K562 (cell line): ENCODE measurements around the gene ULK3. TPM values are rescaled to one million over a fixed set of nuclear protein-coding genes. Genes with fewer than 3 reads are reported as not detected.
A peak's percentile ranks its signal among the peaks of the same experiment; 100 is the strongest.

Experiments
- ATAC-seq: fragments of 200-7000 bp; cut with Tn5 transposase; 3 replicates; pipeline ENCODE4 v1.9.1; 2020; ENCODE audit warnings: moderate library complexity
- BruUV-seq: library from RNA; stranded (reverse); fragments of 400-500 nt; replicated peaks from 2 replicates; lab custom pipeline; 2021; lab: Mats Ljungman, UMichigan
- CTCF ChIA-PET: fragments of 300-600 bp; formaldehyde crosslinking; extraction: SDS; loops from one replicate; lab custom pipeline; 2021; ENCODE audit warnings: low intra/inter-chr PET ratio; lab: Yijun Ruan, JAX
- POLR2A ChIA-PET: fragments of 300-600, 350-650 bp; sonication (Branson Sonifier 250); formaldehyde crosslinking; extraction: SDS; loops from one replicate; lab custom pipeline; 2021; ENCODE audit warnings: antibody characterized with exemption, inconsistent platforms; lab: Yijun Ruan, JAX
- DNase-seq, 4 experiments: peaks; one replicate each; pipeline versions ENCODE4 v3.0.0 to v3.0.0-alpha.2; 2011 to 2018; ENCODE audit warnings: low spot score in 3 of 4, mixed read lengths in 3 of 4; ENCODE audit errors: extremely low read depth in 1 of 4
- FAIRE-seq: peaks from 2 replicates; lab custom pipeline; 2011; peaks lifted over from hg19 to GRCh38; lab: Jason Lieb, UNC
- H2AFZ ChIP-seq: 2 replicates; pipeline ENCODE4 v1.6.0; 2011; ENCODE audit warnings: low read depth, low read length, control low read depth, inconsistent platforms
- H3K27ac ChIP-seq: fragments of 200-600 bp; 3 replicates; pipeline ENCODE4 v1.8.0; 2011; ENCODE audit warnings: low read depth, mild to moderate bottlenecking, control low read depth, inconsistent platforms, low read length, moderate library complexity, mixed read lengths; ENCODE audit errors: extremely low read depth
- H3K27me3 ChIP-seq, 2 experiments: fragments of 300-600 bp in 1 of 2; 2 replicates in 1 of 2; 3 replicates in 1 of 2; pipeline versions ENCODE4 v1.6.0 to v1.8.0; 2011; ENCODE audit warnings: inconsistent platforms in 2 of 2, low read length in 2 of 2, mild to moderate bottlenecking in 1 of 2, mixed read lengths in 1 of 2, moderate library complexity in 1 of 2; ENCODE audit not compliant: control insufficient read depth in 2 of 2, insufficient read depth in 2 of 2
- H3K36me3 ChIP-seq: fragments of 300-600 bp; 3 replicates; pipeline ENCODE4 v1.8.0; 2011; ENCODE audit warnings: mild to moderate bottlenecking, low read length, inconsistent platforms; ENCODE audit not compliant: control insufficient read depth, insufficient read depth
- H3K4me1 ChIP-seq, 2 experiments: fragments of 200-600 bp in 1 of 2; replicated peaks in 1 of 2; 2 replicates in 1 of 2; 3 replicates in 1 of 2; pipeline versions ENCODE4 v1.5.1 to v1.8.0; 2011; ENCODE audit warnings: inconsistent platforms in 2 of 2, low read length in 2 of 2, mild to moderate bottlenecking in 1 of 2, mixed read lengths in 1 of 2, moderate library complexity in 1 of 2; ENCODE audit not compliant: control insufficient read depth in 2 of 2, insufficient read depth in 2 of 2
- H3K4me2 ChIP-seq: 2 replicates; pipeline ENCODE4 v1.6.1; 2011; ENCODE audit warnings: low read length, control low read depth, inconsistent platforms, mixed read lengths; ENCODE audit not compliant: insufficient read depth
- H3K4me3 ChIP-seq: fragments of 200-600 bp; sonication (generic), shearing (Covaris generic); 2 replicates; pipeline ENCODE4 v1.5.1; 2016; ENCODE audit warnings: control low read depth, inconsistent platforms
- H3K79me2 ChIP-seq: fragments of 200-600 bp; 3 replicates; pipeline ENCODE4 v1.8.0; 2011; ENCODE audit warnings: low read length, inconsistent platforms; ENCODE audit not compliant: control insufficient read depth, insufficient read depth
- H3K9ac ChIP-seq, 2 experiments: 2 replicates each; pipeline versions ENCODE4 v1.6.0 to v1.6.1; 2011; ENCODE audit warnings: low read depth in 2 of 2, low read length in 2 of 2, control low read depth in 1 of 2, inconsistent platforms in 1 of 2, mild to moderate bottlenecking in 1 of 2, mixed read lengths in 1 of 2; ENCODE audit not compliant: insufficient read depth in 1 of 2
- H3K9me1 ChIP-seq: one replicate; pipeline ENCODE4 v1.6.0; 2011; ENCODE audit warnings: inconsistent platforms, mild to moderate bottlenecking, low read length, moderate library complexity; ENCODE audit not compliant: control insufficient read depth, insufficient read depth
- H3K9me3 ChIP-seq: replicated peaks from 2 replicates; pipeline ENCODE4 v1.5.1; 2011; ENCODE audit warnings: low read depth, low read length, inconsistent platforms; ENCODE audit not compliant: control insufficient read depth, insufficient read depth
- H4K20me1 ChIP-seq: replicated peaks from 2 replicates; pipeline ENCODE4 v1.6.1; 2011; ENCODE audit warnings: low read length, inconsistent platforms, mixed read lengths; ENCODE audit not compliant: control insufficient read depth, insufficient read depth
- CAMTA2 ChIP-seq: fragments of 250-450 bp; sonication (Bioruptor Pico); conservative IDR thresholded peaks from 2 replicates; pipeline ENCODE4 v1.5.1; 2022
- POLR2A ChIP-seq: fragments of 450-650 bp; conservative IDR thresholded peaks from 2 replicates; pipeline ENCODE4 v1.6.1; 2016
- POLR2G ChIP-seq: fragments of 200-400 bp; formaldehyde crosslinking; IDR thresholded peaks from 2 replicates; pipeline ENCODE4 v1.6.1; 2017; ENCODE audit warnings: low read depth, mild to moderate bottlenecking, antibody characterized with exemption, low read length, moderate library complexity
- ZBTB7A ChIP-seq: IDR thresholded peaks from 2 replicates; pipeline ENCODE4 v1.6.1; 2011; ENCODE audit warnings: low read depth, mild to moderate bottlenecking, low read length, moderate library complexity, borderline replicate concordance; ENCODE audit not compliant: control insufficient read depth
- WGBS: fragments of 100-300 bp; shearing (Covaris generic); methylation state at CpG from one replicate; pipeline ENCODE4 v1.1.6; 2016; ENCODE audit warnings: low coverage, mixed read lengths; ENCODE audit not compliant: insufficient coverage; ENCODE audit errors: missing lambda C conversion rate; 5-methylcytosine and 5-hydroxymethylcytosine counted together
- in situ Hi-C: fragments of 300-500 bp; cut with MboI; formaldehyde crosslinking; loops from 4 replicates; pipeline ENCODE4 v1.15.0; 2018; ENCODE audit warnings: inconsistent platforms, mixed read lengths
- intact Hi-C: fragments of 100-400 bp; cut with micrococcal nuclease; formaldehyde crosslinking; loops from 2 replicates; pipeline ENCODE4 v1.14.2; 2022
- polyA plus RNA-seq, 8 experiments: library from polyadenylated mRNA; depleted of rRNA in 4 of 8; stranded (reverse) in 5 of 8; unstranded in 3 of 8; fragments of >200 nt; fragmentation: Nextera tagmentation in 2 of 8; fragmentation: Illumina TruSeq in 1 of 8; extraction: Ambion mirVana in 2 of 8; extraction: Trizol in 1 of 8; gene quantifications; 2 replicates each; pipeline versions ENCODE4 v1.2.1 to v1.2.3, GENCODE V29; 2011 to 2014; ENCODE audit warnings: inconsistent platforms in 1 of 8, missing spikeins in 1 of 8
- total RNA-seq, 7 experiments: library from RNA; depleted of rRNA in 6 of 7; stranded (reverse); fragments of >200 nt in 6 of 7; fragmentation: Illumina TruSeq in 2 of 7; extraction: Trizol in 2 of 7; gene quantifications; 2 replicates each; pipeline versions ENCODE4 v1.2.1 to v1.2.3, GENCODE V29; 2011 to 2021; ENCODE audit warnings: low replicate concordance in 1 of 7

ULK3 gene
- total and polyA plus RNA-seq, 9 of the 15 experiments (the other 6 are each of a cell fraction or from before 2014, with no cell fraction given), result 0.68 to 68.0 (median 34.9) TPM

- Histone ChIP-seq H3K4me2 (no peak overlapping the region), H3K9ac (peak overlapping the region in 1 of 2 experiments; percentile 52; a peak in 1 of 4 replicates), H3K4me1 (peaks cover 0 to 27% of the 10 kb centered on the region in 2 experiments; a peak in 3 of 5 replicates), H3K27me3 (peaks cover 0 to 8% of the 10 kb centered on the region in 2 experiments; a peak in 1 of 5 replicates), H4K20me1 (peaks cover 1% of the 10 kb centered on the region), H3K9me1 (peaks cover 7% of the 10 kb centered on the region), H3K9me3 (no peaks in the 10 kb centered on the region), H3K27ac (no peak overlapping the region), H3K4me3 (no peak overlapping the region), H3K79me2 (no peaks in the 10 kb centered on the region), H2AFZ (no peak overlapping the region), H3K36me3 (peaks cover 42% of the 10 kb centered on the region; the same call in 2 of the 3 replicates)
- intact Hi-C loops, result no loop called here
- CTCF ChIA-PET, result interaction anchor here (0.6 to 1.3 kb wide), 2 partner anchors 34 to 116 kb away, joined by 4 to 6 read pairs; no protein-coding TSS in a partner anchor
- FAIRE-seq (no peak), DNase-seq (no peak), ATAC-seq (no peak)
- POLR2A ChIA-PET, result interaction anchor here (0.6 to 1.2 kb wide), 4 partner anchors 28 to 859 kb away, joined by 3 to 4 read pairs (median 4); no protein-coding TSS in a partner anchor
- no TSS peak for BruUV-seq
- 65% methylated on average over 5 of the region's 6 CpGs for WGBS
- TF ChIP-seq ZBTB7A (no peak), POLR2A (0 out of 2 replicates have a peak, but pooled peaks have one; percentile 9)
- in situ Hi-C loops, result no loop called here
Measured at GRCh38 chr15:74804935-74805334, 38.0 kb downstream of the ULK3 start.

- H2AFZ ChIP-seq, result no peak overlapping the region
- ChIA-PET POLR2A (interaction anchor here (1.2 kb wide), 1 partner anchor 103 kb away, joined by 5 read pairs; the partner anchor contains the start of gene FAM219B), CTCF (no interaction called here)
- TF ChIP-seq POLR2G, result 0 out of 2 replicates have a peak, but pooled peaks have one; percentile 39
- no peak for TF ChIP-seq CAMTA2 (CRISPR knock-in tag)
- no peaks in the 10 kb centered on the region for H3K27me3 ChIP-seq
- H3K9ac ChIP-seq, result no peak overlapping the region; a peak in 1 of 4 replicates
- in situ Hi-C loops, result no loop called here
- intact Hi-C loops, result no loop called here
- peaks cover 10% of the 10 kb centered on the region for H3K9me1 ChIP-seq
- H3K4me1 ChIP-seq, result peaks cover 0 to 43% of the 10 kb centered on the region in 2 experiments; a peak in 3 of 5 replicates
- WGBS, result 93% methylated on average over 27 of the region's 31 CpGs
- H3K36me3 ChIP-seq, result peaks cover 62% of the 10 kb centered on the region; the same call in 2 of the 3 replicates
- no TSS peak for BruUV-seq
- no peak overlapping the region for H3K27ac ChIP-seq
- H3K79me2 ChIP-seq, result no peaks in the 10 kb centered on the region
- H3K9me3 ChIP-seq, result no peaks in the 10 kb centered on the region
- no peak for ATAC-seq
- DNase-seq, result no peak
- no peak overlapping the region for H3K4me2 ChIP-seq
- H4K20me1 ChIP-seq, result peaks cover 9% of the 10 kb centered on the region
- no peak for FAIRE-seq
- H3K4me3 ChIP-seq, result no peak overlapping the region
Measured at GRCh38 chr15:74802862-74803447, 40.0 kb downstream of the ULK3 start.
